K562 (cell line): ENCODE measurements around the gene NQO2. TPM values are rescaled to one million over a fixed set of nuclear protein-coding genes. Genes with fewer than 3 reads are reported as not detected.

ENCODE experiments used
- ATAC-seq: fragments of 200-7000 bp; cut with Tn5 transposase; 3 replicates; pipeline ENCODE4 v1.9.1; 2020; ENCODE audit warnings: moderate library complexity
- BruUV-seq: library from RNA; stranded (reverse); fragments of 400-500 nt; replicated peaks from 2 replicates; lab custom pipeline; 2021; lab: Mats Ljungman, UMichigan
- CTCF ChIA-PET: fragments of 300-600 bp; formaldehyde crosslinking; extraction: SDS; loops from one replicate; lab custom pipeline; 2021; ENCODE audit warnings: low intra/inter-chr PET ratio; lab: Yijun Ruan, JAX
- POLR2A ChIA-PET: fragments of 300-600, 350-650 bp; sonication (Branson Sonifier 250); formaldehyde crosslinking; extraction: SDS; loops from one replicate; lab custom pipeline; 2021; ENCODE audit warnings: antibody characterized with exemption, inconsistent platforms; lab: Yijun Ruan, JAX
- DNase-seq, 4 experiments: peaks; one replicate each; pipeline versions ENCODE4 v3.0.0 to v3.0.0-alpha.2; 2011 to 2018; ENCODE audit warnings: low spot score in 3 of 4, mixed read lengths in 3 of 4; ENCODE audit errors: extremely low read depth in 1 of 4
- FAIRE-seq: peaks from 2 replicates; lab custom pipeline; 2011; peaks lifted over from hg19 to GRCh38; lab: Jason Lieb, UNC
- H2AFZ ChIP-seq: 2 replicates; pipeline ENCODE4 v1.6.0; 2011; ENCODE audit warnings: low read depth, low read length, control low read depth, inconsistent platforms
- H3K27ac ChIP-seq: fragments of 200-600 bp; 3 replicates; pipeline ENCODE4 v1.8.0; 2011; ENCODE audit warnings: low read depth, mild to moderate bottlenecking, control low read depth, inconsistent platforms, low read length, moderate library complexity, mixed read lengths; ENCODE audit errors: extremely low read depth
- H3K27me3 ChIP-seq, 2 experiments: fragments of 300-600 bp in 1 of 2; 2 replicates in 1 of 2; 3 replicates in 1 of 2; pipeline versions ENCODE4 v1.6.0 to v1.8.0; 2011; ENCODE audit warnings: inconsistent platforms in 2 of 2, low read length in 2 of 2, mild to moderate bottlenecking in 1 of 2, mixed read lengths in 1 of 2, moderate library complexity in 1 of 2; ENCODE audit not compliant: control insufficient read depth in 2 of 2, insufficient read depth in 2 of 2
- H3K36me3 ChIP-seq: fragments of 300-600 bp; 3 replicates; pipeline ENCODE4 v1.8.0; 2011; ENCODE audit warnings: mild to moderate bottlenecking, low read length, inconsistent platforms; ENCODE audit not compliant: control insufficient read depth, insufficient read depth
- H3K4me1 ChIP-seq, 2 experiments: fragments of 200-600 bp in 1 of 2; replicated peaks in 1 of 2; 2 replicates in 1 of 2; 3 replicates in 1 of 2; pipeline versions ENCODE4 v1.5.1 to v1.8.0; 2011; ENCODE audit warnings: inconsistent platforms in 2 of 2, low read length in 2 of 2, mild to moderate bottlenecking in 1 of 2, mixed read lengths in 1 of 2, moderate library complexity in 1 of 2; ENCODE audit not compliant: control insufficient read depth in 2 of 2, insufficient read depth in 2 of 2
- H3K4me2 ChIP-seq: 2 replicates; pipeline ENCODE4 v1.6.1; 2011; ENCODE audit warnings: low read length, control low read depth, inconsistent platforms, mixed read lengths; ENCODE audit not compliant: insufficient read depth
- H3K4me3 ChIP-seq: fragments of 200-600 bp; sonication (generic), shearing (Covaris generic); 2 replicates; pipeline ENCODE4 v1.5.1; 2016; ENCODE audit warnings: control low read depth, inconsistent platforms
- H3K79me2 ChIP-seq: fragments of 200-600 bp; 3 replicates; pipeline ENCODE4 v1.8.0; 2011; ENCODE audit warnings: low read length, inconsistent platforms; ENCODE audit not compliant: control insufficient read depth, insufficient read depth
- H3K9ac ChIP-seq, 2 experiments: 2 replicates each; pipeline versions ENCODE4 v1.6.0 to v1.6.1; 2011; ENCODE audit warnings: low read depth in 2 of 2, low read length in 2 of 2, control low read depth in 1 of 2, inconsistent platforms in 1 of 2, mild to moderate bottlenecking in 1 of 2, mixed read lengths in 1 of 2; ENCODE audit not compliant: insufficient read depth in 1 of 2
- H3K9me1 ChIP-seq: one replicate; pipeline ENCODE4 v1.6.0; 2011; ENCODE audit warnings: inconsistent platforms, mild to moderate bottlenecking, low read length, moderate library complexity; ENCODE audit not compliant: control insufficient read depth, insufficient read depth
- H3K9me3 ChIP-seq: replicated peaks from 2 replicates; pipeline ENCODE4 v1.5.1; 2011; ENCODE audit warnings: low read depth, low read length, inconsistent platforms; ENCODE audit not compliant: control insufficient read depth, insufficient read depth
- H4K20me1 ChIP-seq: replicated peaks from 2 replicates; pipeline ENCODE4 v1.6.1; 2011; ENCODE audit warnings: low read length, inconsistent platforms, mixed read lengths; ENCODE audit not compliant: control insufficient read depth, insufficient read depth
- ARID1B ChIP-seq: fragments of 450-650 bp; IDR thresholded peaks from 2 replicates; pipeline ENCODE4 v1.6.1; 2016; ENCODE audit warnings: antibody characterized with exemption, mild to moderate bottlenecking, inconsistent platforms
- ATF1 ChIP-seq, 2 experiments: fragments of 450-650 bp in 1 of 2; IDR thresholded peaks; 2 replicates each; pipeline ENCODE4 v1.6.1; 2016; ENCODE audit warnings: missing compliant biosample characterization in 1 of 2, missing genetic modification characterization in 1 of 2
- C11orf30 ChIP-seq: fragments of 450-650 bp; IDR thresholded peaks from 2 replicates; pipeline ENCODE4 v1.6.1; 2016; ENCODE audit warnings: low read depth, mild to moderate bottlenecking
- ILK ChIP-seq: fragments of 450-650 bp; IDR thresholded peaks from 2 replicates; pipeline ENCODE4 v1.6.1; 2016; ENCODE audit warnings: missing genetic modification characterization, low read depth, mild to moderate bottlenecking, missing compliant biosample characterization, moderate library complexity, borderline replicate concordance
- MYNN ChIP-seq, 2 experiments: sonication (generic); formaldehyde crosslinking in 1 of 2; IDR thresholded peaks; 2 replicates each; pipeline versions ENCODE4 v1.5.0 to v1.6.1; 2016 to 2020; ENCODE audit warnings: antibody characterized with exemption in 1 of 2, missing genetic modification reagents in 1 of 2
- NFATC3 ChIP-seq: fragments of 450-650 bp; IDR thresholded peaks from 2 replicates; pipeline ENCODE4 v1.6.1; 2017; ENCODE audit warnings: mild to moderate bottlenecking
- NFE2 ChIP-seq: IDR thresholded peaks from 2 replicates; pipeline ENCODE4 v1.6.1; 2014; ENCODE audit warnings: antibody characterized with exemption, low read depth
- SMARCA4 ChIP-seq: fragments of 450-650 bp; IDR thresholded peaks from 2 replicates; pipeline ENCODE4 v1.6.1; 2016
- STAT5A ChIP-seq: IDR thresholded peaks from 2 replicates; pipeline ENCODE4 v1.6.1; 2012; ENCODE audit warnings: low read length, inconsistent platforms, borderline replicate concordance
- ZSCAN29 ChIP-seq: fragments of 450-650 bp; IDR thresholded peaks from 2 replicates; pipeline ENCODE4 v1.6.1; 2017
- WGBS: fragments of 100-300 bp; shearing (Covaris generic); methylation state at CpG from one replicate; pipeline ENCODE4 v1.1.6; 2016; ENCODE audit warnings: low coverage, mixed read lengths; ENCODE audit not compliant: insufficient coverage; ENCODE audit errors: missing lambda C conversion rate; 5-methylcytosine and 5-hydroxymethylcytosine counted together
- in situ Hi-C: fragments of 300-500 bp; cut with MboI; formaldehyde crosslinking; loops from 4 replicates; pipeline ENCODE4 v1.15.0; 2018; ENCODE audit warnings: inconsistent platforms, mixed read lengths
- intact Hi-C: fragments of 100-400 bp; cut with micrococcal nuclease; formaldehyde crosslinking; loops from 2 replicates; pipeline ENCODE4 v1.14.2; 2022
- polyA plus RNA-seq, 8 experiments: library from polyadenylated mRNA; depleted of rRNA in 4 of 8; stranded (reverse) in 5 of 8; unstranded in 3 of 8; fragments of >200 nt; fragmentation: Nextera tagmentation in 2 of 8; fragmentation: Illumina TruSeq in 1 of 8; extraction: Ambion mirVana in 2 of 8; extraction: Trizol in 1 of 8; gene quantifications; 2 replicates each; pipeline versions ENCODE4 v1.2.1 to v1.2.3, GENCODE V29; 2011 to 2014; ENCODE audit warnings: inconsistent platforms in 1 of 8, missing spikeins in 1 of 8
- total RNA-seq, 7 experiments: library from RNA; depleted of rRNA in 6 of 7; stranded (reverse); fragments of >200 nt in 6 of 7; fragmentation: Illumina TruSeq in 2 of 7; extraction: Trizol in 2 of 7; gene quantifications; 2 replicates each; pipeline versions ENCODE4 v1.2.1 to v1.2.3, GENCODE V29; 2011 to 2021; ENCODE audit warnings: low replicate concordance in 1 of 7
- TF ChIP-seq, protein P1 (sequence below), 2 experiments: IDR thresholded peaks in 1 of 2; conservative IDR thresholded peaks in 1 of 2; 2 replicates each; pipeline ENCODE4 v1.6.1; 2016; ENCODE audit warnings: low read depth in 2 of 2, mild to moderate bottlenecking in 1 of 2, missing compliant biosample characterization in 1 of 2, missing genetic modification characterization in 1 of 2, moderate library complexity in 1 of 2

NQO2 gene
- total and polyA plus RNA-seq, 9 of the 15 experiments (the other 6 are each of a cell fraction or from before 2014, with no cell fraction given): 54.6 to 214 (median 116) TPM

GRCh38 chr6:2962636-2963035 lies 37.1 kb upstream of the NQO2 start:
- Histone ChIP-seq H3K27me3 (no peaks in the 10 kb centered on the region), H3K27ac (peak overlapping the region; percentile 42; the same call in 1 of the 3 replicates), H2AFZ (no peak overlapping the region), H3K9me3 (no peaks in the 10 kb centered on the region), H4K20me1 (no peaks in the 10 kb centered on the region), H3K4me3 (no peak overlapping the region), H3K9ac (peak overlapping the region in 1 of 2 experiments; percentile 32; a peak in 1 of 4 replicates), H3K4me1 (peaks cover 44 to 53% of the 10 kb centered on the region in 2 experiments), H3K79me2 (peaks cover 86% of the 10 kb centered on the region), H3K36me3 (peaks cover 26% of the 10 kb centered on the region), H3K4me2 (peak overlapping the region; percentile 33; the same call in 1 of the 2 replicates), H3K9me1 (no peaks in the 10 kb centered on the region)
- 5% methylated on average over 3 of the region's 3 CpGs for WGBS
- intact Hi-C loops: no loop called here
- FAIRE-seq (peak; percentile 76), DNase-seq (peak in 2 of 4 experiments; percentile 51 to 74), ATAC-seq (peak; percentile 14)
- CTCF ChIA-PET: interaction anchor here (1.1 kb wide), 1 partner anchor 10 kb away, joined by 3 read pairs; no protein-coding TSS in a partner anchor
- in situ Hi-C loops: no loop called here
- no TSS peak for BruUV-seq
- POLR2A ChIA-PET: interaction anchor here (1.1 to 2.0 kb wide), 6 partner anchors 9 to 40 kb away, joined by 3 to 10 read pairs (median 5); partner anchors contain the start of genes NQO2 and SERPINB6
- TF ChIP-seq ILK (tag) (no peak), MYNN (IDR thresholded peaks at IDR 0.05) (no peak), MYNN (CRISPR knock-in tag; IDR thresholded peaks at IDR 0.05) (no peak), NFE2 (peak; percentile 16; the same call in 1 of the 2 replicates), STAT5A (0 out of 2 replicates have a peak, but pooled peaks have one; percentile 15), ZSCAN29 (no peak), SMARCA4 (peak; percentile 76), NFATC3 (no peak), ARID1B (peak; percentile 90), ATF1 (CRISPR knock-in tag; IDR thresholded peaks at IDR 0.05) (no peak), ATF1 (tag; IDR thresholded peaks at IDR 0.05) (0 out of 2 replicates have a peak, but pooled peaks have one; percentile 22), C11orf30 (peak; percentile 61)
- TF ChIP-seq, protein P1, sequence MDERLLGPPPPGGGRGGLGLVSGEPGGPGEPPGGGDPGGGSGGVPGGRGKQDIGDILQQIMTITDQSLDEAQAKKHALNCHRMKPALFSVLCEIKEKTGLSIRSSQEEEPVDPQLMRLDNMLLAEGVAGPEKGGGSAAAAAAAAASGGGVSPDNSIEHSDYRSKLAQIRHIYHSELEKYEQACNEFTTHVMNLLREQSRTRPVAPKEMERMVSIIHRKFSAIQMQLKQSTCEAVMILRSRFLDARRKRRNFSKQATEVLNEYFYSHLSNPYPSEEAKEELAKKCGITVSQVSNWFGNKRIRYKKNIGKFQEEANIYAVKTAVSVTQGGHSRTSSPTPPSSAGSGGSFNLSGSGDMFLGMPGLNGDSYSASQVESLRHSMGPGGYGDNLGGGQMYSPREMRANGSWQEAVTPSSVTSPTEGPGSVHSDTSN (CRISPR knock-in tag; IDR thresholded peaks at IDR 0.05; ENCODE audit: low read depth): no peak
- TF ChIP-seq, protein P1 (tag; conservative IDR thresholded peaks at IDR 0.05; ENCODE audit: low read depth): peak; percentile 76
